HEK293 (cell line): ENCODE measurements around the gene C2CD5.

Source experiments
- CTCF ChIA-PET: fragments of 350-600 bp; formaldehyde crosslinking; extraction: SDS; loops from one replicate; lab custom pipeline; 2021; ENCODE audit warnings: antibody characterized with exemption; lab: Yijun Ruan, JAX
- POLR2A ChIA-PET: fragments of 300-600 bp; formaldehyde crosslinking; extraction: SDS; loops from one replicate; lab custom pipeline; 2020; ENCODE audit warnings: antibody characterized with exemption, inconsistent platforms; lab: Yijun Ruan, JAX
- H3K27ac ChIP-seq: fragments of 200-500 bp; sonication (Bioruptor generic); 2 replicates; pipeline ENCODE4 v1.5.1; 2014; ENCODE audit warnings: low read depth, low read length, control low read depth, inconsistent platforms; ENCODE audit errors: extremely low read depth
- H3K36me3 ChIP-seq, 2 experiments: fragments of 200-500 bp in 1 of 2; sonication (Bioruptor generic) in 1 of 2; 1 replicate in 1 of 2; 2 replicates in 1 of 2; pipeline ENCODE4 v1.5.1; 2014 to 2017; ENCODE audit warnings: inconsistent platforms in 2 of 2, low read length in 2 of 2; ENCODE audit not compliant: control insufficient read depth in 2 of 2, insufficient read depth in 1 of 2
- H3K4me1 ChIP-seq: fragments of 200-500 bp; sonication (Bioruptor generic); 2 replicates; pipeline ENCODE4 v1.5.1; 2014; ENCODE audit warnings: mild to moderate bottlenecking, low read length, inconsistent platforms; ENCODE audit not compliant: control insufficient read depth, insufficient read depth
- H3K4me3 ChIP-seq: 2 replicates; pipeline ENCODE4 v1.5.1; 2011; ENCODE audit warnings: low read depth, mild to moderate bottlenecking, control low read depth, low read length, moderate library complexity
- H3K9me3 ChIP-seq: fragments of 200-500 bp; sonication (Bioruptor generic); 2 replicates; pipeline ENCODE4 v1.5.1; 2014; ENCODE audit warnings: low read depth, low read length, inconsistent platforms; ENCODE audit not compliant: control insufficient read depth, insufficient read depth
- HOXD13 ChIP-seq: sonication (generic); formaldehyde crosslinking; IDR thresholded peaks from 2 replicates; pipeline ENCODE4 v1.8.0; 2022; ENCODE audit warnings: missing genetic modification reagents, borderline replicate concordance
- MEIS1 ChIP-seq: sonication (generic); formaldehyde crosslinking; IDR thresholded peaks from 2 replicates; pipeline ENCODE4 v1.8.1; 2022; ENCODE audit warnings: missing genetic modification reagents, mild to moderate bottlenecking, borderline replicate concordance
- ZBTB11 ChIP-seq: fragments of 450-650 bp; formaldehyde crosslinking; conservative IDR thresholded peaks from 2 replicates; pipeline ENCODE4 v1.5.1; 2016; ENCODE audit warnings: low read depth, missing biosample characterization, missing genetic modification characterization
- ZFP41 ChIP-seq: fragments of 450-650 bp; formaldehyde crosslinking; IDR thresholded peaks from 2 replicates; pipeline ENCODE4 v1.5.1; 2016; ENCODE audit warnings: missing biosample characterization, missing genetic modification characterization, borderline replicate concordance
- ZNF16 ChIP-seq: fragments of 450-650 bp; formaldehyde crosslinking; IDR thresholded peaks from 2 replicates; pipeline ENCODE4 v1.5.1; 2016; ENCODE audit warnings: low read depth, missing biosample characterization, missing genetic modification characterization
- ZNF175 ChIP-seq: fragments of 450-650 bp; formaldehyde crosslinking; IDR thresholded peaks from 2 replicates; pipeline ENCODE4 v1.5.1; 2016; ENCODE audit warnings: missing biosample characterization, missing genetic modification characterization
- ZNF302 ChIP-seq: fragments of 450-650 bp; formaldehyde crosslinking; IDR thresholded peaks from 2 replicates; pipeline ENCODE4 v1.5.1; 2016; ENCODE audit warnings: missing biosample characterization, missing genetic modification characterization, low read depth
- ZNF362 ChIP-seq: fragments of 450-650 bp; formaldehyde crosslinking; IDR thresholded peaks from 2 replicates; pipeline ENCODE4 v1.5.1; 2016; ENCODE audit warnings: missing biosample characterization, missing genetic modification characterization
- ZNF366 ChIP-seq: fragments of 450-650 bp; formaldehyde crosslinking; conservative IDR thresholded peaks from 2 replicates; pipeline ENCODE4 v1.5.1; 2016; ENCODE audit warnings: missing biosample characterization, missing genetic modification characterization
- ZNF391 ChIP-seq: fragments of 450-650 bp; formaldehyde crosslinking; IDR thresholded peaks from 2 replicates; pipeline ENCODE4 v1.5.1; 2016; ENCODE audit warnings: low read depth, missing biosample characterization, missing genetic modification characterization, borderline replicate concordance
- ZNF416 ChIP-seq: fragments of 450-650 bp; formaldehyde crosslinking; IDR thresholded peaks from 2 replicates; pipeline ENCODE4 v1.5.1; 2016; ENCODE audit warnings: missing biosample characterization, missing genetic modification characterization
- ZNF449 ChIP-seq: fragments of 450-650 bp; formaldehyde crosslinking; IDR thresholded peaks from 2 replicates; pipeline ENCODE4 v1.5.1; 2017; ENCODE audit warnings: missing biosample characterization, mild to moderate bottlenecking, missing genetic modification characterization, moderate library complexity
- ZNF48 ChIP-seq: fragments of 450-650 bp; formaldehyde crosslinking; IDR thresholded peaks from 2 replicates; pipeline ENCODE4 v1.5.1; 2016; ENCODE audit warnings: missing biosample characterization, missing genetic modification characterization
- ZNF488 ChIP-seq: fragments of 450-650 bp; formaldehyde crosslinking; IDR thresholded peaks from 2 replicates; pipeline ENCODE4 v1.5.1; 2016; ENCODE audit warnings: missing biosample characterization, missing genetic modification characterization
- ZNF555 ChIP-seq: fragments of 450-650 bp; formaldehyde crosslinking; conservative IDR thresholded peaks from 2 replicates; pipeline ENCODE4 v1.5.1; 2017; ENCODE audit warnings: missing biosample characterization, mild to moderate bottlenecking, missing genetic modification characterization, inconsistent platforms
- ZNF621 ChIP-seq: fragments of 450-650 bp; formaldehyde crosslinking; IDR thresholded peaks from 2 replicates; pipeline ENCODE4 v1.5.1; 2017; ENCODE audit warnings: missing biosample characterization, missing genetic modification characterization
- ZNF768 ChIP-seq: fragments of 450-650 bp; formaldehyde crosslinking; IDR thresholded peaks from 2 replicates; pipeline ENCODE4 v1.5.1; 2018; ENCODE audit warnings: missing biosample characterization, mild to moderate bottlenecking, missing genetic modification characterization

The C2CD5 gene

GRCh38 chr12:22473212-22473611 lies 71.1 kb downstream of the C2CD5 start (continued):
- no peak for TF ChIP-seq ZNF449 (tag by site-specific recombination)
- no peak for TF ChIP-seq MEIS1 (CRISPR knock-in tag)
- no peak for TF ChIP-seq ZNF555 (tag by site-specific recombination)
- TF ChIP-seq ZNF488 (tag by site-specific recombination) = no peak
- TF ChIP-seq ZBTB11 (tag by site-specific recombination) = no peak

GRCh38 chr12:22467190-22467589 lies 77.2 kb downstream of the C2CD5 start:
- TF ChIP-seq ZNF366 (tag by site-specific recombination) (no peak), ZNF768 (no peak), ZNF621 (tag by site-specific recombination) (no peak), ZNF48 (no peak)
- no peaks in the 10 kb centered on the region for H3K4me1 ChIP-seq
- H3K4me3 ChIP-seq = no peak overlapping the region
- ChIA-PET POLR2A (no interaction called here), CTCF (interaction anchor here (1.4 to 3.0 kb wide), 2 partner anchors 8 to 10 kb away, joined by 3 to 31 read pairs; no protein-coding TSS in a partner anchor)
- no peak overlapping the region for H3K27ac ChIP-seq
- peaks cover 30 to 44% of the 10 kb centered on the region in 2 experiments for H3K36me3 ChIP-seq
- no peaks in the 10 kb centered on the region for H3K9me3 ChIP-seq

GRCh38 chr12:22463306-22463705 lies 81.0 kb downstream of the C2CD5 start:
- Histone ChIP-seq H3K9me3 (no peaks in the 10 kb centered on the region), H3K27ac (no peak overlapping the region), H3K4me3 (no peak overlapping the region), H3K4me1 (no peaks in the 10 kb centered on the region), H3K36me3 (peaks cover 3 to 16% of the 10 kb centered on the region in 2 experiments)
- ChIA-PET CTCF (interaction anchor here (1.8 kb wide), 1 partner anchor 20 kb away, joined by 5 read pairs; no protein-coding TSS in a partner anchor), POLR2A (no interaction called here)
- TF ChIP-seq ZNF175 (tag by site-specific recombination) (no peak), ZNF391 (tag by site-specific recombination) (no peak), ZNF302 (no peak), ZFP41 (tag by site-specific recombination) (no peak), ZNF362 (tag by site-specific recombination) (no peak), HOXD13 (no peak), ZNF16 (tag by site-specific recombination) (no peak), ZNF416 (tag by site-specific recombination) (no peak), ZNF555 (tag by site-specific recombination) (no peak)
